Nephron progenitor cell (in vitro differentiated cells): ENCODE results near the gene WIPI1.

Source experiments
- DNase-seq: peaks from one replicate; pipeline ENCODE4 v3.0.0; 2021
- H3K27ac Mint-ChIP-seq: 2 replicates; pipeline ENCODE4 v1.8.0; 2021; ENCODE audit warnings: mild to moderate bottlenecking, moderate library complexity, mixed read lengths
- H3K27me3 Mint-ChIP-seq: 2 replicates; pipeline ENCODE4 v1.8.0; 2021; ENCODE audit warnings: mild to moderate bottlenecking, low read depth, mixed read lengths; ENCODE audit not compliant: poor library complexity
- H3K36me3 Mint-ChIP-seq: 2 replicates; pipeline ENCODE4 v1.8.0; 2021; ENCODE audit warnings: low read depth, mixed read lengths
- H3K4me1 Mint-ChIP-seq: 2 replicates; pipeline ENCODE4 v1.8.0; 2021; ENCODE audit warnings: mixed read lengths
- H3K4me3 Mint-ChIP-seq: 2 replicates; pipeline ENCODE4 v1.8.0; 2021; ENCODE audit warnings: mild to moderate bottlenecking, moderate library complexity, mixed read lengths
- H3K9me3 Mint-ChIP-seq: 2 replicates; pipeline ENCODE4 v1.8.0; 2021; ENCODE audit warnings: mild to moderate bottlenecking, moderate library complexity, mixed read lengths
- CTCF ChIP-seq: fragments of 200-600 bp; sonication (generic); IDR thresholded peaks from 2 replicates; pipeline ENCODE4 v1.5.0; 2021; ENCODE audit warnings: antibody characterized with exemption

WIPI1 gene

GRCh38 chr17:68429881-68430280 is 27.4 kb downstream of the WIPI1 start:
- no peaks in the 10 kb centered on the region for H3K27me3 Mint-ChIP-seq
- peaks cover 11% of the 10 kb centered on the region for H3K4me1 Mint-ChIP-seq
- peaks cover 15% of the 10 kb centered on the region for H3K36me3 Mint-ChIP-seq
- no peak for DNase-seq
- H3K4me3 Mint-ChIP-seq = no peak overlapping the region
- TF ChIP-seq CTCF = no peak
- H3K27ac Mint-ChIP-seq = no peak overlapping the region
- no peaks in the 10 kb centered on the region for H3K9me3 Mint-ChIP-seq

GRCh38 chr17:68428498-68429172 is 28.7 kb downstream of the WIPI1 start:
- Mint-ChIP-seq H3K27me3 (no peaks in the 10 kb centered on the region), H3K9me3 (no peaks in the 10 kb centered on the region), H3K27ac (peak overlapping the region; percentile 32), H3K4me1 (peaks cover 11% of the 10 kb centered on the region), H3K4me3 (no peak overlapping the region), H3K36me3 (peaks cover 15% of the 10 kb centered on the region)
- no peak for TF ChIP-seq CTCF
- DNase-seq = no peak

GRCh38 chr17:68427575-68427974 is 29.7 kb downstream of the WIPI1 start:
- Mint-ChIP-seq H3K27me3 (no peaks in the 10 kb centered on the region), H3K36me3 (peaks cover 9% of the 10 kb centered on the region), H3K4me3 (no peak overlapping the region), H3K4me1 (peaks cover 11% of the 10 kb centered on the region), H3K27ac (no peak overlapping the region), H3K9me3 (no peaks in the 10 kb centered on the region)
- TF ChIP-seq CTCF = no peak
- DNase-seq = no peak

- H3K4me3 Mint-ChIP-seq = no peak overlapping the region
- no peaks in the 10 kb centered on the region for H3K4me1 Mint-ChIP-seq
- H3K27ac Mint-ChIP-seq = peak overlapping the region; percentile 70
- no peak for TF ChIP-seq CTCF
- peaks cover 14% of the 10 kb centered on the region for H3K36me3 Mint-ChIP-seq
- H3K9me3 Mint-ChIP-seq = no peaks in the 10 kb centered on the region
- H3K27me3 Mint-ChIP-seq = no peaks in the 10 kb centered on the region
- no peak for DNase-seq
These were observed 31.3 kb downstream of the WIPI1 start for GRCh38 chr17:68425979-68426378.

GRCh38 chr17:68424861-68425260 is 32.4 kb downstream of the WIPI1 start:
- Mint-ChIP-seq H3K4me3 (no peak overlapping the region), H3K36me3 (peaks cover 24% of the 10 kb centered on the region), H3K9me3 (no peaks in the 10 kb centered on the region), H3K27me3 (peaks cover 3% of the 10 kb centered on the region), H3K27ac (no peak overlapping the region), H3K4me1 (no peaks in the 10 kb centered on the region)
- no peak for TF ChIP-seq CTCF
- no peak for DNase-seq

- Mint-ChIP-seq H3K4me1 (no peaks in the 10 kb centered on the region), H3K27me3 (peaks cover 3% of the 10 kb centered on the region), H3K27ac (no peak overlapping the region)
These were observed 33.1 kb downstream of the WIPI1 start for GRCh38 chr17:68424203-68424602.

More at GRCh38 chr17:68424203-68424602, 33.1 kb downstream of the WIPI1 start:
- DNase-seq = no peak
- no peaks in the 10 kb centered on the region for H3K9me3 Mint-ChIP-seq
- H3K4me3 Mint-ChIP-seq = no peak overlapping the region
- no peak for TF ChIP-seq CTCF
- peaks cover 23% of the 10 kb centered on the region for H3K36me3 Mint-ChIP-seq
